Osteoblast (primary cell): Measurements from ENCODE around the gene KRT82. TPM values are rescaled to one million over a fixed set of nuclear protein-coding genes. Genes with fewer than 3 reads are reported as not detected.

ENCODE experiments used
- DNase-seq: peaks from one replicate; pipeline ENCODE4 v3.0.0; 2011; ENCODE audit warnings: low spot score, mixed read lengths; ENCODE audit not compliant: insufficient read length; ENCODE audit errors: missing footprints
- H2AFZ ChIP-seq: 2 replicates; pipeline ENCODE4 v1.6.0; 2011; ENCODE audit warnings: mild to moderate bottlenecking, low read length
- H3K27ac ChIP-seq: 2 replicates; pipeline ENCODE4 v1.5.1; 2011; ENCODE audit warnings: mild to moderate bottlenecking, low read depth, low read length, moderate library complexity
- H3K27me3 ChIP-seq: 2 replicates; pipeline ENCODE4 v1.6.0; 2012; ENCODE audit warnings: mild to moderate bottlenecking, control low read depth, inconsistent platforms, low read length, moderate library complexity; ENCODE audit not compliant: insufficient read depth
- H3K36me3 ChIP-seq: 2 replicates; pipeline ENCODE4 v1.5.1; 2011; ENCODE audit warnings: mild to moderate bottlenecking, low read length, control low read depth, moderate library complexity; ENCODE audit not compliant: insufficient read depth
- H3K4me1 ChIP-seq: 2 replicates; pipeline ENCODE4 v1.5.1; 2011; ENCODE audit warnings: mild to moderate bottlenecking, low read length, control low read depth, moderate library complexity; ENCODE audit not compliant: insufficient read depth
- H3K4me2 ChIP-seq: 2 replicates; pipeline ENCODE4 v1.6.0; 2011; ENCODE audit warnings: mild to moderate bottlenecking, low read length; ENCODE audit not compliant: insufficient read depth
- H3K4me3 ChIP-seq: fragments of 200-600 bp; sonication (generic); 3 replicates; pipeline ENCODE4 v1.5.1; 2012; ENCODE audit warnings: mild to moderate bottlenecking, low read length, inconsistent platforms; ENCODE audit not compliant: insufficient read depth
- H3K79me2 ChIP-seq: 2 replicates; pipeline ENCODE4 v1.6.0; 2012; ENCODE audit warnings: mild to moderate bottlenecking, low read length, control low read depth, inconsistent platforms; ENCODE audit not compliant: insufficient read depth
- H3K9me3 ChIP-seq: 2 replicates; pipeline ENCODE4 v1.5.1; 2011; ENCODE audit warnings: low read depth, low read length, control low read depth
- H4K20me1 ChIP-seq: 2 replicates; pipeline ENCODE4 v1.6.0; 2012; ENCODE audit warnings: mild to moderate bottlenecking, low read length, control low read depth; ENCODE audit not compliant: insufficient read depth
- total RNA-seq: library from RNA; depleted of rRNA; stranded (reverse); fragments of >200 nt; gene quantifications from 2 replicates; pipeline ENCODE4 v1.2.3, GENCODE V29; 2012
- TF ChIP-seq, protein P1 (sequence below): IDR thresholded peaks from 2 replicates; pipeline ENCODE4 v1.5.1; 2011; ENCODE audit warnings: mild to moderate bottlenecking, low read depth, low read length, moderate library complexity; ENCODE audit errors: extremely low read depth

KRT82 gene
- total RNA-seq, 1 donor = not detected

DNA sequence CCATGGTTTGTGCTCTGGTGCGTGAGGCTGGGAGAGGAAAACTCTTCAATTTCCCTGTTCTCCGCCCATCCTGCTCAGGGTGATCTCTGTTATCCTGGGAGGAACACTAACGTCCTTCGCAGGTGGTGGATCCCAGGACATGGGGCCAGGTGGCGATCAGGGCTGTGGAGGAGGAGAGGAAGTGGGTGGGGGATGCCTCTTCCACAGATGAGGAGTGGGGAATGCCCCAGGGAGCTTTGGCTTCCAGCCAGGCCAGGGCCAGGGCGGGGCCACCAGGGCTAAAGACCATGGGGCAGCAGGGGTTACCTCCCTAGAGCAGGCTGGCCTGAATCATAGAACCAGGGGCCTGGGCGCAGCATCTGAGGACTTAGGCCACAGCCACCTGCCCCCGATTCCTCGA is 31.4 kb upstream of the KRT82 start:
- Histone ChIP-seq H3K9me3 (no peaks in the 10 kb centered on the region), H3K4me1 (peaks cover 26% of the 10 kb centered on the region), H3K4me3 (no peak overlapping the region), H4K20me1 (no peaks in the 10 kb centered on the region), H3K4me2 (no peak overlapping the region), H3K27ac (no peak overlapping the region), H3K36me3 (no peaks in the 10 kb centered on the region), H2AFZ (no peak overlapping the region), H3K79me2 (no peaks in the 10 kb centered on the region), H3K27me3 (peaks cover 10% of the 10 kb centered on the region)
- TF ChIP-seq, protein P1, sequence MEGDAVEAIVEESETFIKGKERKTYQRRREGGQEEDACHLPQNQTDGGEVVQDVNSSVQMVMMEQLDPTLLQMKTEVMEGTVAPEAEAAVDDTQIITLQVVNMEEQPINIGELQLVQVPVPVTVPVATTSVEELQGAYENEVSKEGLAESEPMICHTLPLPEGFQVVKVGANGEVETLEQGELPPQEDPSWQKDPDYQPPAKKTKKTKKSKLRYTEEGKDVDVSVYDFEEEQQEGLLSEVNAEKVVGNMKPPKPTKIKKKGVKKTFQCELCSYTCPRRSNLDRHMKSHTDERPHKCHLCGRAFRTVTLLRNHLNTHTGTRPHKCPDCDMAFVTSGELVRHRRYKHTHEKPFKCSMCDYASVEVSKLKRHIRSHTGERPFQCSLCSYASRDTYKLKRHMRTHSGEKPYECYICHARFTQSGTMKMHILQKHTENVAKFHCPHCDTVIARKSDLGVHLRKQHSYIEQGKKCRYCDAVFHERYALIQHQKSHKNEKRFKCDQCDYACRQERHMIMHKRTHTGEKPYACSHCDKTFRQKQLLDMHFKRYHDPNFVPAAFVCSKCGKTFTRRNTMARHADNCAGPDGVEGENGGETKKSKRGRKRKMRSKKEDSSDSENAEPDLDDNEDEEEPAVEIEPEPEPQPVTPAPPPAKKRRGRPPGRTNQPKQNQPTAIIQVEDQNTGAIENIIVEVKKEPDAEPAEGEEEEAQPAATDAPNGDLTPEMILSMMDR = no peak
- DNase-seq = no peak

DNA sequence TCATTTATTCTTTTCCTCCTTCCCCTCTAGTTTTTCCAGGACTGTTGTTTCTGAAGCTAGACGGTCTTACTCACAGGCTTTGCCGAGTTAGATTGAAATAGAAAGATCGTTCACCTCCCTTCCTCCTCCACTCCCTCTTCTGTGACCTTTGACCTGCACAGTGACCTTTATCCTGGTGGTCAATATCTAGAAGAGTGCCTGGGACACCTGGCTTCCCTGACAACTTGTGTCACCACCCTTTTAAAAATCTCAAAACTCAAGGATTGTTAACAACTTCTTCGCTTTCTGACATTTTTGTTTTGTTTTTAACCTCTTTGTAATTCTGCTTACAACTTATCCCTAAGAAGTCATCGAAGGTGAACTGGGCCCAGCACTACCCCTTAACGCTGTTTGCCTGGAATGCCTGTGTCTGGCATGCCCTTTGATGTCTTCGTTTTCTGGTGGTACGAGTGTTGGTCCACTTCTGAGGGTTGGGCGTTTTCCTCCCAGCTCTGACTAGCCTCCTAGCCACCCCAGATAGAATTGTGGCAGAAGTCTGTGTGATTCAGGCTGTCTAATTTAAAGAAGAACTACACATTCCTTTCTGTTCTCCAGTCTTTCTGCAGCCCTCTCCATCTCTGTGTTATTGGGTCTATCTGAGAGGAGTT is 30.8 kb upstream of the KRT82 start:
- no peak overlapping the region for H3K4me3 ChIP-seq
- peaks cover 15% of the 10 kb centered on the region for H3K27me3 ChIP-seq
- H3K36me3 ChIP-seq = no peaks in the 10 kb centered on the region
- H3K4me2 ChIP-seq = no peak overlapping the region
- H3K9me3 ChIP-seq = no peaks in the 10 kb centered on the region
- H3K79me2 ChIP-seq = no peaks in the 10 kb centered on the region
- no peak overlapping the region for H2AFZ ChIP-seq
- no peak for DNase-seq
- no peaks in the 10 kb centered on the region for H4K20me1 ChIP-seq
- H3K27ac ChIP-seq = no peak overlapping the region
- H3K4me1 ChIP-seq = peaks cover 20% of the 10 kb centered on the region
- TF ChIP-seq, protein P1 = no peak

DNA sequence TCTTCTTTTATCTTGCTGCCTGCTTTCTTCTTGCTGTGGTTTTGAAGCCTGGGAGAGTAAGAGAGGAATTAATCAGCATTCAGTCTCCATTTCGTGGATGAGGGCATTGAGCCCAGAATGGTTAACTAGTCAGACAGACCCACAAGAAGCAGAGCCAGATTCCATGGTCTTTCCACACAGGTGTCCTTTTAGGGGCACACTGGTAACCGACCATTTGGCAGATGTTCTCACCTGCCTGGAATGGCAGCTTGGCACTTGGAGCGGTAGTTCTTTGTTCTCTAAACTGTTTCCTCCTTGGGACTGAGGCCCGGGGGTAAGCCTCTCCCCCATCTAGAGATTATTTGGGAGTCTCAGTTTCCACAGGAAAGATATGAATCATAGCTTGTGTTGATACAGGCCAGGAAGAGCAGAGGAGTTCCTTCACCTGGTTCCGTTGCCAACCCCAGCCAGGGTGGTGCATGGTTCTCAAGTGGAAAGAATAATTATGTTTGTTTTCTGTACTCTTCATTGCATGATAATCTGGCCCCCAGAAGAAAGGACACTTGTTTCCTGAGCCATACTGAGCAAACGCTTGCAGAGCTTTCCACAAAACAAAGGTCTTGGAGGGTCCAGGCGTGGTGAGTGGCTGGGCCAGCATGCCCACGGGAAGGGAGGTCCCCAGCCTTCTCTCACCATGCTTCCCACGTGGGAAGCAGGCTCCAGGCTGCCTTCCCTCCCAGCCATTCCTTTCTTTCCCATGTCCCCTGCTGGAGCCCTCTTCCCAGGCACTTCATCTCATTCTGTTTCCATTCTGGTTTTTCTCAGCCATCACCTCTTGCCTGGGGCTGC is 30.1 kb upstream of the KRT82 start:
- Histone ChIP-seq H2AFZ (no peak overlapping the region), H3K4me3 (no peak overlapping the region), H3K9me3 (no peaks in the 10 kb centered on the region), H3K27me3 (peaks cover 23% of the 10 kb centered on the region), H4K20me1 (no peaks in the 10 kb centered on the region), H3K36me3 (no peaks in the 10 kb centered on the region), H3K79me2 (no peaks in the 10 kb centered on the region), H3K4me1 (peaks cover 13% of the 10 kb centered on the region), H3K4me2 (no peak overlapping the region), H3K27ac (no peak overlapping the region)
- TF ChIP-seq, protein P1 = no peak
- DNase-seq = no peak

DNA sequence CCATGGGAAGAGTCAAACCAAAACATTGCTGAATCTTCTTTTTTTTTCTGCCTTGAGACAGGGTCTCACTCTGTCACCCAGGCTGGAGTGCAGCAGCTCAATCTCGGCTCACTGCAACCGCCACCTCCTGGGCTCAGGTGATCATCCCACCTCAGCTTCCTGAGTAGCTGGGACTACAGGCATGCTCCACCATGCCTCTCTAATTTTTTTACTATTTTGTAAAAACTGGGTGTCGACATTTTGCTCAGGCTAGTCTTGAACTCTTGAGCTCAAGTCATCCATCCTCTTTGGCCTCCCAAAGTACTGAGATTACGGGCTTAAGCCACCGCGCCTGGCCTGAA is 29.5 kb upstream of the KRT82 start:
- H3K36me3 ChIP-seq = no peaks in the 10 kb centered on the region
- H2AFZ ChIP-seq = no peak overlapping the region
- H3K4me1 ChIP-seq = peaks cover 7% of the 10 kb centered on the region
- no peak overlapping the region for H3K27ac ChIP-seq
- H3K9me3 ChIP-seq = no peaks in the 10 kb centered on the region
- H4K20me1 ChIP-seq = no peaks in the 10 kb centered on the region
- H3K4me3 ChIP-seq = no peak overlapping the region
- TF ChIP-seq, protein P1 = no peak
- DNase-seq = no peak
- peaks cover 29% of the 10 kb centered on the region for H3K27me3 ChIP-seq
- no peak overlapping the region for H3K4me2 ChIP-seq
- no peaks in the 10 kb centered on the region for H3K79me2 ChIP-seq
